ENCODE results near the gene ITGB3. TPM values are rescaled to one million over a fixed set of nuclear protein-coding genes. Genes with fewer than 3 reads are reported as not detected.

Gene ITGB3
- total RNA-seq, 1 experiment from 2014 or later: 0.48 TPM

DNA sequence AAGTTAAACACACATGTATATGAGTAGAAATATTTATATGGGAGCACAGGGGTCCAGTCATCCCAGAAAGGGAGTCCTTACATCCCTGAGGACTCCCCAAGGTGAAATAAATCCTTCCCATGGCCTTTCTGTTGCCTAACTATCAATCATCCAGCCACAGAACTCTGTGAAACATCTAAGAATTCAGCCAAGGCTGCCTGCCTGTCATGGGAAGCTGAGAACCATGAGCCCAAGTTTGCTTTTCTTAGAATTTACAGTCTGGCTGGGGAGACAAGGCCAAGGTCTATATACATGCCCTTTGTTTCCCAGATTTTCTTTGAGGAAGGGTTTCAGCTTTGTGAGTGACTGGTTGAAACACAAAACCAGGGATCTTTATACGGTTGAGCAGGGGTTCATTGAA is 28.7 kb upstream of the ITGB3 start:
- DNase-seq: no peak
- POLR2A ChIA-PET: no interaction called here

GRCh38 chr17:47225436-47225858 is 28.2 kb upstream of the ITGB3 start:
- Mint-ChIP-seq H3K4me1 (ENCODE audit: low read depth, unreplicated experiment) (peaks cover 11% of the 10 kb centered on the region), H3K9me3 (ENCODE audit: unreplicated experiment) (peaks cover 18% of the 10 kb centered on the region), H3K36me3 (ENCODE audit: insufficient read depth, unreplicated experiment) (no peaks in the 10 kb centered on the region), H3K27ac (ENCODE audit: unreplicated experiment) (no peak overlapping the region), H3K4me3 (ENCODE audit: unreplicated experiment) (no peak overlapping the region), H3K27me3 (ENCODE audit: insufficient read depth, unreplicated experiment) (peaks cover 2% of the 10 kb centered on the region)
- peaks cover 4% of the 10 kb centered on the region; the same call in 1 of the 2 replicates for H3K4me1 ChIP-seq
- POLR2A ChIA-PET: no interaction called here
- CTCF ChIA-PET: no interaction called here
- no peak for DNase-seq
- H3K9me3 ChIP-seq: 0 out of 2 replicates have a peak, but pooled peaks cover 5% of the 10 kb centered on the region
- H3K4me3 ChIP-seq (ENCODE audit: low read depth, low read length): no peak overlapping the region
- BruUV-seq (replicated peaks): no TSS peak
- intact Hi-C loops (cut with micrococcal nuclease; ENCODE audit: unreplicated experiment): no loop called here
- no peak for TF ChIP-seq CTCF (IDR thresholded peaks at IDR 0.05; ENCODE audit: insufficient read depth in 1 of 2, low read depth in 1 of 2, low read length in 1 of 2, severe bottlenecking in 1 of 2, unreplicated experiment in 1 of 2)
- H3K36me3 ChIP-seq (ENCODE audit: control insufficient read depth, insufficient read depth, low read length): no peaks in the 10 kb centered on the region
- H3K27me3 ChIP-seq (replicated peaks; ENCODE audit: control insufficient read depth, insufficient read depth, low read length): no peaks in the 10 kb centered on the region

More for the DNA sequence above, 28.7 kb upstream of the ITGB3 start:
- peaks cover 18% of the 10 kb centered on the region for H3K9me3 Mint-ChIP-seq (ENCODE audit: unreplicated experiment)
- no peak overlapping the region for H3K27ac Mint-ChIP-seq (ENCODE audit: unreplicated experiment)
- Histone ChIP-seq H3K4me3 (ENCODE audit: low read depth, low read length) (no peak overlapping the region), H3K27me3 (replicated peaks; ENCODE audit: control insufficient read depth, insufficient read depth, low read length) (no peaks in the 10 kb centered on the region), H3K4me1 (peaks cover under 1% of the 10 kb centered on the region; the same call in 1 of the 2 replicates), H3K9me3 (0 out of 2 replicates have a peak, but pooled peaks cover 5% of the 10 kb centered on the region), H3K36me3 (ENCODE audit: control insufficient read depth, insufficient read depth, low read length) (no peaks in the 10 kb centered on the region)
- H3K27me3 Mint-ChIP-seq (ENCODE audit: insufficient read depth, unreplicated experiment): no peaks in the 10 kb centered on the region
- no peaks in the 10 kb centered on the region for H3K36me3 Mint-ChIP-seq (ENCODE audit: insufficient read depth, unreplicated experiment)
- H3K4me1 Mint-ChIP-seq (ENCODE audit: low read depth, unreplicated experiment): peaks cover 7% of the 10 kb centered on the region
- no TSS peak for BruUV-seq (replicated peaks)
- no peak for TF ChIP-seq CTCF (IDR thresholded peaks at IDR 0.05; ENCODE audit: insufficient read depth in 1 of 2, low read depth in 1 of 2, low read length in 1 of 2, severe bottlenecking in 1 of 2, unreplicated experiment in 1 of 2)
- H3K4me3 Mint-ChIP-seq (ENCODE audit: unreplicated experiment): no peak overlapping the region
- CTCF ChIA-PET: no interaction called here
- intact Hi-C loops (cut with micrococcal nuclease; ENCODE audit: unreplicated experiment): no loop called here

- Histone ChIP-seq H3K4me3 (ENCODE audit: low read depth, low read length) (no peak overlapping the region), H3K36me3 (ENCODE audit: control insufficient read depth, insufficient read depth, low read length) (no peaks in the 10 kb centered on the region), H3K4me1 (peaks cover 4% of the 10 kb centered on the region; the same call in 1 of the 2 replicates), H3K27me3 (replicated peaks; ENCODE audit: control insufficient read depth, insufficient read depth, low read length) (no peaks in the 10 kb centered on the region), H3K9me3 (0 out of 2 replicates have a peak, but pooled peaks cover 5% of the 10 kb centered on the region)
- H3K36me3 Mint-ChIP-seq (ENCODE audit: insufficient read depth, unreplicated experiment): no peaks in the 10 kb centered on the region
- ChIA-PET CTCF (no interaction called here), POLR2A (no interaction called here)
- peaks cover 16% of the 10 kb centered on the region for H3K4me1 Mint-ChIP-seq (ENCODE audit: low read depth, unreplicated experiment)
- no peak for TF ChIP-seq CTCF (IDR thresholded peaks at IDR 0.05; ENCODE audit: insufficient read depth in 1 of 2, low read depth in 1 of 2, low read length in 1 of 2, severe bottlenecking in 1 of 2, unreplicated experiment in 1 of 2)
- BruUV-seq (replicated peaks): no TSS peak
- H3K27ac Mint-ChIP-seq (ENCODE audit: unreplicated experiment): no peak overlapping the region
- peaks cover 18% of the 10 kb centered on the region for H3K9me3 Mint-ChIP-seq (ENCODE audit: unreplicated experiment)
- no peak for DNase-seq
- H3K4me3 Mint-ChIP-seq (ENCODE audit: unreplicated experiment): no peak overlapping the region
- intact Hi-C loops (cut with micrococcal nuclease; ENCODE audit: unreplicated experiment): no loop called here
- H3K27me3 Mint-ChIP-seq (ENCODE audit: insufficient read depth, unreplicated experiment): peaks cover 4% of the 10 kb centered on the region
Measured at GRCh38 chr17:47225911-47226688, 27.5 kb upstream of the ITGB3 start.
